GM15510 (cell line): ENCODE data around the gene RAB20.

Source experiments
- POLR2A ChIP-seq: IDR thresholded peaks from 3 replicates; pipeline ENCODE4 v1.6.1; 2011; ENCODE audit warnings: borderline replicate concordance; ENCODE audit not compliant: insufficient read length; ENCODE audit errors: extremely low read depth

The RAB20 gene

DNA sequence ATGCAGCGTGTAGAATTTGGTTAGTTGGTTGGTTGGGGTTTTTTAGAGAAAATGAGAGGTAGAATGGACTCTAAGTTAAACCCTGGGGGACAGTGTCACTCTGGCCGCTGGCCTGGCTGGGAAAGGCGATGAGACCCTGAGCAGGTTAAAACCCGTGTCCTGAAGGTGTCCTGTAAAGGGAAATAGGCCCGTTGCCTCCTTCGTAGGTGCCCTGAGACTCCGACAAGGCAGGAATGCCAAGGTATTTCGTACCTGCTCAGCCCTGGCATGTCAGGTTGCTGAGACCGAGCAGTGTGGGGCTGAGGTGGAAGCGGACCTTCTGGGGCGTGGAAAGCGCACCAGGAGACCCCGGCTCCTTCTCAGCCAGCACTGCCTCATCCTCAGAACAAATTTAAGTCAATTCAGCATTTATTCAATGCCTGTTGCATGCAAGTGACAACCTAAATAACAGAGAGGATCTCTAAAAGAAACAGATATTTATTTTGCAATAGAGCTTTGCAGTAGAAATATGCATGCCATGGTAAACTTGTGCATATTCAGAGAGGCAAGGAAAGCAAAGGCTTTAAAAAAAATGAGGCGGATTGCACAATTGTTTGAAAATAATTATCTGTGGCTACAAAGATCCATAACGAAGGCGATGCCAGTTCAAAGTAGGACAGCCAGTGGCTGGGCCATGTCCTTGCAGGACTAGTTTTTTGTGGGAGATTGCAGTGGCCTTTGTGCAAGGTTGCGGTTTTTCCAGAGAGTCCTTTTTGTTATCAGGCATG lies 1.4 kb upstream of the RAB20 start:
- TF ChIP-seq POLR2A = no peak

- TF ChIP-seq POLR2A = no peak
Observed at GRCh38 chr13:110562036-110562597, 595 bp upstream of the RAB20 start.

DNA sequence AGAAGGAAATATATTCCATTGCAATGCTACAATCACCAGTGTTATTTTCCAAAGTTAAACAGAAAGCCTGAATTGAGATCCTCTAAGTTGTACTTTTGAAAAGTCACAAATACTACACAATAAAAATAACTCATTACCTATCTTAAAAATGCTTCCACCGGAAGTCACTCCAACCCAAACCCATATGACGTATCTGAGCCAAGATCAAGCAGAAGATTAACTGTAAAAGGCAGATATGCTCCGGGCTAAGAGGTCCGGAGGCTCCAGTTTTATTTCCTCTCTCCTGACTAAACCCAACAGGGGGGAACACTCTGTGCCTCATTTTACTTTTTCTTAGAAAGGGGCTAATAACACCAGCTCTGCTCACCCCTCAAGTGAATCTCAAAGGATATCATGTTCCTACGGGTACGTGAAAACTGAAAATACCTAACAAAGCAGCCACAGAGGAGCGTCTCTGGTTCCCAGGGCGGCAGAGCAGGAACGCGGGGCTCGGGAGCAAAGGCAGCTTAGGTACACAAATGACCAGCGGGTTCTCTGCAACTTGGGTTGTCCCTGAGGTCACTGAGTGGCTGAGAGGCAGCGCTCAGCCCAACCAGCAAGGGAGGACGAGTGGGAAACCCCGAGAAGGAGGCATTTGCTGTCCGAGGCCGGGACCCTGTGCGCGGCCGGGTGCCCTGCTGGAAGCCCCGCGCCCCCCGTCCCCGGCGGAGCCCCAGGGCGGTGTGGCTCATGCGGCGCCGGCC lies 750 bp downstream of the RAB20 start:
- TF ChIP-seq POLR2A = no peak

DNA sequence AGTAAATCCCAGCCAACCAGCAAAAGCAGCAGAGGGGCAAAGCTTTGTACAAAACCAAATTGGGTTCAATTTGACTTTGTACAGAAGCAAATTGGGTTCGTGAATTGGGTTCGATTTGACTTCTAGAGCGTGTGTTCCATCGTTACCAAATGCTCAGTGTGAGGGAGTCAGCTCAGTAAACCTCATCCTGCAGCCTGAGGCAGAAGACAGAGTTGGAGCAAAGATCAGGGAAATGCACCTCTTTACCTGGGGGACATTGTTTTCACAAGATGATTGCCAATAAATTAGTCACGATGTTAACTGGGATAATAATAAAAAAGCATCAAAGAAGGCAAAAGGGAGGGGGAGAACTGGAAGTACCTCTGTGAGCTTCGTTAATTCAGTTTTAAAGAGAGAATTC lies 1.5 kb downstream of the RAB20 start:
- no peak for TF ChIP-seq POLR2A

DNA sequence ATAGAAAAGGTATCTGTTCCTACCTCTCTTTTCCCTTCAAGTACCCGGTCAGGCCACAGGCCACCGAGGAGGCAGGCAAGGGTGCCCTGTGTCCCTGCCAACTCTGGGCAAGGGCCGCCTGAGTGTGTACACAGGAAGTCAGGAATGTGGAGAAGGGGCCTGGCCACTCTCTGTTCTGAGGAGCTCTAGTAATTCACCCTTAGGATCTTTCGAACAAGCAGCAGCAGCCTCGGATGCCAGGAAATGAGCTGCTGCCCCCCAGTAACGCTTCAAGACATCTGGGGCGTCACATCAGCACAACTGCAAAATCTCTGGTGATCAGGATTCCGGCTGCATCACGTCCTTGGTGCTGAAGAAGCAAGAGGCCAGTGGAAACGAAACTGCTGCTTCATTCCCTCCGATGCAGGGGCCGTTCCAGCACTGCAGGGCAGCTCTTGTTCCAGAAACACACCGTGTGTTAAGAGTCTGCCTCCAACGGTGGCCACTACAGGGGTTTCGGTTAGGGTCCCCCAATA lies 2.0 kb downstream of the RAB20 start:
- TF ChIP-seq POLR2A = no peak

- TF ChIP-seq POLR2A = no peak
Observed at GRCh38 chr13:110557610-110558305, 3.8 kb downstream of the RAB20 start.

DNA sequence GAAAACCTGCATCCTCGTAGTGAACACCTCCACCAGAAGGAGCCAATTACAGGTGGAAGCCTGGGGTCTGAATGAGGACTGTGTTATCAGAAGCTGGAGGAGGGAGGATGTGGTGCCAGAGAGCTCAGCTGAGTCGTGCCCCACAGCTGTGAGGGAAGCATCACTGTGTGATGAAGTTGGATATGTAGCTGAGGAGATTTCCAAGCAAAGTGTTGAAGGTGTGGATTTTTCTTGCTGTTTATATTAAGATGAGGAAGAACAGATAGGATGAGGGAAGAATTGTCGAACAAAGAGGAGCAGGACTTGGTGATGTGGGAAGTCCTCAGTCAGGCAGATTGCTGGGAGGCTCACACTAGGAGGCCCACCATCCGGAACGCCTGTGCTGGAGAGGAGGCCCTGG lies 4.4 kb downstream of the RAB20 start:
- no peak for TF ChIP-seq POLR2A

DNA sequence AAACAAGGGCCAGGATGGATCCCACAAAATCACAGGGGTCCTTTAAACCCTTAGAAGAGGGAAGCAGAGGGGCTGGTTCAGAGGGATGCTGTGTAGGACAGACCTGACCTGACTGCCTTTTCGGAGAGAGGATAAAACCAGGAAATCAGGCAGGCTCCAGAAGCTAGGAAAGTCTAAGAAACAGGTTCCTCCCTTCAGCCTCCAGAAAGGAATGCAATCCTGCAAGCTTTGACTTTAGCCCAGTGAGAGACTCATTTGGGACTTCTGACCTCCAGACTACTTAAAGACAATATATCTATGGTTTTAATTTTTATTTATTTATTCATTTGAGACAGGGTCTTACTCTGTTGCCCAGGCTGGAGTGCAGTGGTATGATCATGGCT lies 5.3 kb downstream of the RAB20 start:
- no peak for TF ChIP-seq POLR2A

DNA sequence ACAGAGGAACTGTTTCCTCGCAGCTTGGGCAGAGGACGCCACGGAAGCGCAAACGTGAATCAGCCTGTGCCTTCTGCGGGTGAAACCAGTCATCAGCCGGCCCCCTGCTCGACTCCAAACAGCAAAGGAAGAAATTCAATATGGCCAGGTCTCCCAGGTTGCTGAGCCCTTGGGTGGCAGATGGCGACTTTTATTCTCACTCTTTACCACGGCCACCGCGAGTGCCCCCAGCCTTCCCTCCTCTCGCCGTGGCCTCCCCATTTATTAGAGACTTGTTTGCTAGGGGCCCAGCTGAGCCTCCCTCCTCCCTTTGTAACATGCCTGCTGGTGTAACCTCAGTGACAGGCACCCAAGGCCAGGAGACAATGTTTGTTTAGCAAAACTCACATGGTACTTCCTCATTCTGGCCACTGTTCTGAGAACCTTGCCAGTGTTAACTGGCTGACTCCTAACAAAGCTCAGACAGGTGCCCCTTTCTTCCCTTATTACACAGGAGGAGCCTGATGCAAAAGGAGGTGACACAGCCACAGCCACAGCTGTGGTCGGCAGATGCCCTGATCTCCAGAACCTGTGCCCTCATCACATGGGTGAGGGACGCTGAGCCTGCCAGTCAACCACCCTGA lies 5.8 kb downstream of the RAB20 start:
- TF ChIP-seq POLR2A = no peak

GRCh38 chr13:110554946-110555345 lies 6.6 kb downstream of the RAB20 start:
- TF ChIP-seq POLR2A = no peak

- no peak for TF ChIP-seq POLR2A
Observed at GRCh38 chr13:110554227-110554836, 7.2 kb downstream of the RAB20 start.

DNA sequence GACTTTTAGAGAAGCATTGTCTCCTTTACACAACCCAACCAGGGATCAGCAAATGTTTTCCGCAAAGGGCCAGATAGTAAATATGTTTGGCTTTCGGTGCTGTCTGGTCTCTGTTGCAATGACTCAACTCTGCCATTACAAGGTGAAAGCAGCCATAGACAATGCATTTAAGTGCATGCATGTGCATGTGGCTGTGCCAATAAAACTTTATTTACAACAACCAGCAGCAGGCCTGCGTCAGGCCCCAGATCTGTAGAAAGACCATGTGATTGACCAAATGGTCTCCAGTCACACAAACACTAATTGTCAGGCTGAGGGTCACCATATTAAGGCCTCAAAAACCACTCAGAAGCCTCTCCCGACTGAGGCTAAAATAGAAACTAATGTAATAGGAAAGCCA lies 8.1 kb downstream of the RAB20 start:
- TF ChIP-seq POLR2A = no peak

DNA sequence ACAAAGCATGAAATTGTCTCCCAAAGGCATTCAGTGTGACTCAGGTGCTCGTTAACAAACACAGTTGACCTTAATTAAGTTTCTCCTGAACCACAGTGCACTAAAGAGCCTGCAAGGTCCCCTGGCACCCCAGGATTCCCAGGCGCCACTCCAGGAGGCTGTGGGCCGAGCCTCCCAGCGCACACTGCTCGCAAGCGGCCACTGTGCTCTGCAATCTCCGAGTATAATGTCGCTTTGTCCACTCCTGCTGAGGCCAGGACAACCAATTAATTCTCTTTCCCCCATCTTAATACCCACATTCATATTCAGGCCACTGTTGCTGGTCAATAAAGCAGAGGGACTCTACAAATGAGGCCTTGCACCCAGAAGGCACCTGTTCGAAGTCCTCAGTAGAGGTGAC lies 8.8 kb downstream of the RAB20 start:
- no peak for TF ChIP-seq POLR2A

DNA sequence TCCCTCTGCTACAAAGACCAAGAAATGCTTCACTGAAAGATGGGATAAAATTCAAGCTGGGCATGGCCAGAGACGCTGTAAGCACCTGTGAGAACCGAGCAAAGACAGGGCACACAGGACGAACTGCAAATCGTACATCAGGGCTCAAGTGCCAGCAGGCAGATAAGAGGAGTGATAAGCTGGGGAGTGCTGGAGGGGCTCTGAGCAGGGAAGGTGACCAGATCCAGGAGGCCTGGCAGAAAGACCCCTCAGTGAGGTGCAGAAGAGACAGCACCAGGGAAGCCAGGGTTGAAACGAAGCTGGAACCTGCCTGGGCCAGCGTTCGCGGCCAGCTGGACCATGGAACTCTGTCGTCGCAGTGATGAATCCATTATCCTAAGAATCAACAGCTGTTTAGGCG lies 10.2 kb downstream of the RAB20 start:
- TF ChIP-seq POLR2A = no peak
